Transverse colon (tissue), 3 donors: ENCODE results near the gene PLXNA2.

Source experiments
- CTCF ChIP-seq, 5 experiments: fragments of 200-600 bp in 3 of 5; fragments of 450-650 bp in 2 of 5; sonication (generic) in 3 of 5; IDR thresholded peaks; 1 replicate in 2 of 5; 2 replicates in 3 of 5; pipeline ENCODE4 v1.5.1; 2016 to 2017; ENCODE audit warnings: antibody characterized with exemption in 5 of 5, inconsistent platforms in 3 of 5, mild to moderate bottlenecking in 2 of 5, moderate library complexity in 1 of 5
- EP300 ChIP-seq: sonication (generic); formaldehyde crosslinking; IDR thresholded peaks from one replicate; pipeline ENCODE4 v1.6.1; 2017; ENCODE audit warnings: antibody characterized with exemption, low read depth
- POLR2A ChIP-seq: fragments of 450-650 bp; IDR thresholded peaks from one replicate; pipeline ENCODE4 v1.6.1; 2016; ENCODE audit warnings: antibody characterized with exemption, mild to moderate bottlenecking, moderate library complexity

GRCh38 chr1:208230668-208231529 lies 13.3 kb downstream of the PLXNA2 start:
- TF ChIP-seq CTCF (IDR thresholded peaks at IDR 0.05) (no peak), POLR2A (no peak), EP300 (no peak)
